Calu3 (cell line): Measurements from ENCODE around the gene SLC1A5. TPM values are rescaled to one million over a fixed set of nuclear protein-coding genes. Genes with fewer than 3 reads are reported as not detected.
A peak's percentile ranks its signal among the peaks of the same experiment; 100 is the strongest.

Source experiments
- BruUV-seq: library from RNA; stranded (reverse); fragments of 400-500 nt; replicated peaks from 2 replicates; lab custom pipeline; 2021; lab: Mats Ljungman, UMichigan
- CTCF ChIA-PET: fragments of 300-600 bp; sonication (Branson Sonifier 250); formaldehyde crosslinking; loops from one replicate; lab custom pipeline; 2022; ENCODE audit warnings: antibody characterized with exemption; lab: Charles Lee
- DNase-seq: peaks from one replicate; pipeline ENCODE4 v3.0.0; 2022
- H3K27ac Mint-ChIP-seq: one replicate; pipeline ENCODE4 v1.8.0; 2022; ENCODE audit warnings: mixed read lengths; ENCODE audit not compliant: unreplicated experiment
- H3K27me3 Mint-ChIP-seq: one replicate; pipeline ENCODE4 v1.8.0; 2022; ENCODE audit warnings: mixed read lengths; ENCODE audit not compliant: unreplicated experiment
- H3K36me3 Mint-ChIP-seq: one replicate; pipeline ENCODE4 v1.8.0; 2022; ENCODE audit warnings: mild to moderate bottlenecking, moderate library complexity, mixed read lengths; ENCODE audit not compliant: insufficient read depth, unreplicated experiment
- H3K4me1 Mint-ChIP-seq: one replicate; pipeline ENCODE4 v1.8.0; 2022; ENCODE audit warnings: mild to moderate bottlenecking, low read depth, mixed read lengths; ENCODE audit not compliant: unreplicated experiment
- H3K4me3 Mint-ChIP-seq: one replicate; pipeline ENCODE4 v1.8.0; 2022; ENCODE audit warnings: mild to moderate bottlenecking, low read depth, moderate library complexity, mixed read lengths; ENCODE audit not compliant: unreplicated experiment
- H3K9me3 Mint-ChIP-seq: one replicate; pipeline ENCODE4 v1.8.0; 2022; ENCODE audit warnings: low read depth, mixed read lengths; ENCODE audit not compliant: unreplicated experiment
- CTCF ChIP-seq: fragments of 200-600 bp; IDR thresholded peaks from one replicate; pipeline ENCODE4 v1.8.0; 2022; ENCODE audit warnings: antibody characterized with exemption; ENCODE audit not compliant: unreplicated experiment
- intact Hi-C: fragments of 100-400 bp; cut with micrococcal nuclease; formaldehyde crosslinking; loops from one replicate; pipeline ENCODE4 v1.10.0; 2022; ENCODE audit not compliant: unreplicated experiment
- total RNA-seq: library from RNA; stranded (reverse); gene quantifications from 2 replicates; pipeline ENCODE4 v1.2.3, GENCODE V29; 2022

The SLC1A5 gene
- total RNA-seq, 1 experiment from 2014 or later: 250 TPM

- Mint-ChIP-seq H3K4me3 (no peak overlapping the region), H3K9me3 (no peaks in the 10 kb centered on the region), H3K27ac (no peak overlapping the region), H3K36me3 (peaks cover 20% of the 10 kb centered on the region), H3K4me1 (no peaks in the 10 kb centered on the region), H3K27me3 (no peaks in the 10 kb centered on the region)
- CTCF ChIA-PET: interaction anchor here (2.0 kb wide), 1 partner anchor 29 kb away, joined by 10 read pairs; no protein-coding TSS in a partner anchor
- intact Hi-C loops: loop anchor here (10.0 kb wide), 2 partner anchors 240 to 280 kb away; no protein-coding TSS in a partner anchor
- no peak for TF ChIP-seq CTCF
- DNase-seq: no peak
- BruUV-seq: no TSS peak
Observed at GRCh38 chr19:46755077-46755852, 33.1 kb downstream of the SLC1A5 start.

DNA sequence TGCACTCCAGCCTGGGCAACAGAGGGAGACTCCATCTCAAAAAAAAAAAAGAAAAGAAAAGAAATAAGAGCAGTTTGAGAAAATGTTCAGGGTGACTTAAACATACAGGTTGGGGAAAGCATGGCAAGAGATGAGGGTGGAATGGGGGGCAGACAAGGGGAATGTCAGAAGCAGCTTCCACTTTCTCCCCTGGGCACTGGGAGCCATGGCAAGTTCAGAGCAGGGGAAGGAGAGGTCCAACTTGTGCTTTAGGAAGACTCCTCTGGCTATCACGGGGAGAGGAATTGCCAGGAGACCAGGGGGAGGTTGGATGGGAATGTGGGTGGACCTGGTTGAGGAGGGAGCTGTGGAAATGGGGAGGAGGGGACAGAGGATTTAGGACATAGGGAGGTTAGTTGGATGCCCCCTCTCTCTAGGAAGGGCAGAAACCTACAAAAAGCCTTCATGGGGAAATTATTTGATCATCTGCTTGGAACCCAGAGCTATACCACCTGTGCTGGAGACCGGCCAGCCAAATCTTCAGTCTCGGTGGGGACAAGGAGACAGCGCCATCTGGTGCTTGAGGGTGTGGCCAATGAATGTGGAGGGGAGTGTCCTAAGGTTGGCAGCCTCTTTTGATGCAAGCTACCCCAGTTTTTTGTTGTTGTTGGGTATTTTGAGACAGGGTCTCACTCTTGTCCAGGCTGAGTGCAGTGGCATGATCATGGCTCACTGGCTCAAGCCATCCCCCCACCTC, 34.8 kb downstream of the SLC1A5 start:
- DNase-seq: peak; percentile 60
- TF ChIP-seq CTCF: no peak
- intact Hi-C loops: loop anchor here (10.0 kb wide), 2 partner anchors 241 to 281 kb away; no protein-coding TSS in a partner anchor
- H3K27me3 Mint-ChIP-seq: no peaks in the 10 kb centered on the region
- no peaks in the 10 kb centered on the region for H3K4me1 Mint-ChIP-seq
- CTCF ChIA-PET: interaction anchor here (0.5 to 2.0 kb wide), 5 partner anchors 11 to 244 kb away, joined by 3 to 10 read pairs (median 4); no protein-coding TSS in a partner anchor
- BruUV-seq: no TSS peak
- H3K27ac Mint-ChIP-seq: peak overlapping the region; percentile 8
- H3K9me3 Mint-ChIP-seq: no peaks in the 10 kb centered on the region
- H3K4me3 Mint-ChIP-seq: no peak overlapping the region
- peaks cover 24% of the 10 kb centered on the region for H3K36me3 Mint-ChIP-seq

GRCh38 chr19:46748325-46749109, 39.9 kb downstream of the SLC1A5 start:
- CTCF ChIA-PET: interaction anchor here (0.6 to 1.0 kb wide), 2 partner anchors 92 to 149 kb away, joined by 3 to 7 read pairs; no protein-coding TSS in a partner anchor
- Mint-ChIP-seq H3K27me3 (no peaks in the 10 kb centered on the region), H3K4me3 (no peak overlapping the region), H3K36me3 (peaks cover 58% of the 10 kb centered on the region), H3K4me1 (peaks cover 25% of the 10 kb centered on the region), H3K27ac (no peak overlapping the region), H3K9me3 (no peaks in the 10 kb centered on the region)
- BruUV-seq: no TSS peak
- intact Hi-C loops: no loop called here
- peak; percentile 81 for DNase-seq
- TF ChIP-seq CTCF: peak; percentile 91
